Kasumi-1 (cell line): ENCODE results near the gene KCNG4.
"Not testable (repeated sequence)": the region's sequence is repeated elsewhere in the genome, so short reads cannot be mapped to it uniquely, and the experiment has no call there.

Source experiments
- DNase-seq, 2 experiments: peaks; one replicate each; lab custom pipeline; 2025; lab: John Stamatoyannopoulos, UW

The KCNG4 gene

GRCh38 chr16:84205976-84206691 is 33.7 kb downstream of the KCNG4 start:
- DNase-seq: no peak

GRCh38 chr16:84205123-84205522 is 34.7 kb downstream of the KCNG4 start:
- not testable (repeated sequence) for DNase-seq

GRCh38 chr16:84204551-84204950 is 35.3 kb downstream of the KCNG4 start:
- not testable (repeated sequence) for DNase-seq

- DNase-seq: peak in 1 of 2 experiments; percentile 24
These were observed 40.0 kb downstream of the KCNG4 start for GRCh38 chr16:84199861-84200260.

GRCh38 chr16:84199097-84199496 is 40.7 kb downstream of the KCNG4 start:
- no peak for DNase-seq

GRCh38 chr16:84198401-84198800 is 41.4 kb downstream of the KCNG4 start:
- DNase-seq: no peak

GRCh38 chr16:84197466-84198128 is 42.2 kb downstream of the KCNG4 start:
- DNase-seq: no peak

- DNase-seq: no peak
These were observed 43.0 kb downstream of the KCNG4 start for GRCh38 chr16:84196727-84197394.

GRCh38 chr16:84196101-84196500 is 43.7 kb downstream of the KCNG4 start:
- no peak for DNase-seq

- no peak for DNase-seq
These were observed 44.4 kb downstream of the KCNG4 start for GRCh38 chr16:84195201-84196093.

GRCh38 chr16:84194470-84195200 is 45.2 kb downstream of the KCNG4 start:
- DNase-seq: no peak

- DNase-seq: no peak
These were observed 45.8 kb downstream of the KCNG4 start for GRCh38 chr16:84194018-84194417.

GRCh38 chr16:84193480-84193879 is 46.3 kb downstream of the KCNG4 start:
- no peak for DNase-seq

GRCh38 chr16:84191466-84191865 is 48.3 kb downstream of the KCNG4 start:
- no peak for DNase-seq

GRCh38 chr16:84190731-84191388 is 49.0 kb downstream of the KCNG4 start, which contains the start of gene ADAD2:
Gene ADAD2, plus strand, starts transcription at chr16:84191157. Its CDS starts 74 bp downstream, at chr16:84191231.
- no peak for DNase-seq

GRCh38 chr16:84186685-84187437 is 53.0 kb downstream of the KCNG4 start, which contains the start of gene TAF1C:
Gene TAF1C, minus strand, starts transcription at chr16:84187057. Its CDS starts 2,069 bp downstream, at chr16:84184988.
- peak; percentile 81 to 82 for DNase-seq

- DNase-seq: no peak
These were observed 55.0 kb downstream of the KCNG4 start for GRCh38 chr16:84184775-84185174.

GRCh38 chr16:84183911-84184591 is 55.8 kb downstream of the KCNG4 start:
- DNase-seq: no peak

- no peak for DNase-seq
These were observed 56.3 kb downstream of the KCNG4 start for GRCh38 chr16:84183572-84183875.
